NCI-H524 (cell line): ENCODE measurements around the gene SOWAHB.
A peak's percentile ranks its signal among the peaks of the same experiment; 100 is the strongest.
"Not testable (repeated sequence)": the region's sequence is repeated elsewhere in the genome, so short reads cannot be mapped to it uniquely, and the experiment has no call there.

Experiments used
- DNase-seq, 2 experiments: peaks; one replicate each; lab custom pipeline; 2025; lab: John Stamatoyannopoulos, UW

SOWAHB gene

DNA sequence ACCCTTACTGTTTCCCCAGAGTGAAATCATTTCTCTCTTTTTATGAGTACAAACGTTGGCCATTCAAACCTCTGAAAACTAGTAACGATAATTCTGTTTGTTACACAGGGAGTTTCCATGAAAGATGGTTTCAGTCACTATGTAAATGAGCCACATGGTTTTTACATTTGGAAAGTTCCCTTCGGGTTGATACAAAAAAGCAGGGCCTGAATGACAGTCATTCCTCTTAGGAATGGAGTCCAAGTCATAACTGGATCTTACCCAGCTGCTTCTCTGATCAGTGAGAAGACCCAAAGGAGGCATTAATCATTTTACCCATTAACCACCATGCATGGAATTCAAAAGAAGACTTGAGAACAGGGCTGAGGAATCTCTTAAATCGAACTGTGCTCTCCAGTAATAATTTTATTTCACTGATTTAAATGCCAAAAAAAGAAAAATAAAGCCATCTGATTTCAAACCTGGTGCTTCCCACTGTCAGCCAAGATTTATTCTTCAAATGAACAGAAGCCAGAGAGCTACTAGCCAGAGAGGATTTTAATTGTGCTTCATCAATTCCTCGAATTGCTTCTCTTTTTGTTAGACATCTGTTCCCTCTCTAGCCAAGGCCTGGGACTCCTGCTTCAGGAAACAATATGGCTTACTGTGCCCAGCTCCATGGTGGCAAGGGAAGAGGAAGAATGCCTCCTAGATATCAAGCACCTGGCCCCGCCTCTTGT, 3.2 kb downstream of the SOWAHB start:
- DNase-seq = peak in 1 of 2 experiments; percentile 1

DNA sequence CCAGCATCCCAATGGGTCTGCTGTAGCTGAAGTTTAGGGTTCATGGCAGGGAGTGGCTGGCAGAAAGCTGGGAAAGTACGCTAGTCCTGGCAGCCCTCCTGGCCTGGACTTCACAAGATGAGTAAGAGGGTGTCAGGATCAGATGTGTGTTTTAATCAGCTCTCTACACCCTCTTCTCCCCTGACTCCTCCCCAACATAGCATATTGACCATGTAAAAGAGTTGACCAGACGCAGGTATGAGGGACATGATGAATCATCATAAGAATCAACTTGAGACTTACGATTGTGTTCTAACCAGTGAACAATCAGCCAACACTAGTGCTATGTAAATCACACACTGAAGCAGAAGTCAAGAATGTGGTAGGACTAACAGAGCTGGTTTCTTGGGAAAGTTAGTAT, 5.3 kb downstream of the SOWAHB start:
- DNase-seq = no peak

DNA sequence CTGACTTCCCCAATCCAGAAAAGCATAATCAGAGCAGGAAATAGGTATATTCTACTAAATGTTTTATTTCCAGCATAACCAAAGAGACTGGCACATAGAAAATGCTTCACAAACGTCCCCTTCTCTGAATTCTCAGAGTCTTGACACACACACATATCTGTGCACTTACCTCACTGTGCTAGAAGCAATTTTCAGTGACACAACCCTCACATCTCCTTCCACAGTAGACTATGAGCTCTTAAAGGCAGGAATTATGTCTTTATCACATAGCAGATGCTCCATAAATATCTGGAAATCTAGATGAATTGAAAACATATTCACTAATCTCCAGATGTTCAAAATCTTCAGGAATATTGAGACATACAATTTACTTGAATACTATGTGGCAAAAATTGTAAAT, 5.9 kb downstream of the SOWAHB start:
- no peak for DNase-seq

DNA sequence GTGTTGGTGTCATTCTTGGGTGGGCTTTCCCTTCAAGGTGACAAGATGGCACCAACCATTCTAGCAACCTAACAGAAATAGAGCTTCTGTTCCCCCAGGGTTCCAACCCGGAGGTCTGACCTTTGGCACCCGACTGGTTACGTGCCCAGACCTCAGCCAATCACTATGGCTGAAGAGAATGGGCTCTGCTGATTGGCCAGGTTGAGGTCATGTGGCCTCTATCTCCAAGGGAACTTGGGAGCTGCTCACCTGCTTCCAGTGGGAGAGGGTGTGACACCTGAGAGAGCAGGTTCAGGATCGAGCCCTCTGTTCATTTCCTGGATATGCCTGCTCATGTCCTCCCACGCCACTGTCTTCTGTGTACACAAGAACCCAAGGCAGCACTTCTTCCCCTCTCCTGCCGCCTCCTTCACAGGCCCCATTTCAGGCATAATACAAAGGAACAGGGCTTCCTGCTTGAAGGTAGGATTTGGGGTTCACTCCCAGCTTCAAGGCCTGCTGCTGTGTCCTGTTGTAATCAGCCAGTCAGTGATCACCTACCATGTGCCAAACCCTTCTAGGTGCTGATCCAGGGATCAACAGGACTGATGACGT, 11.0 kb downstream of the SOWAHB start:
- no peak for DNase-seq

DNA sequence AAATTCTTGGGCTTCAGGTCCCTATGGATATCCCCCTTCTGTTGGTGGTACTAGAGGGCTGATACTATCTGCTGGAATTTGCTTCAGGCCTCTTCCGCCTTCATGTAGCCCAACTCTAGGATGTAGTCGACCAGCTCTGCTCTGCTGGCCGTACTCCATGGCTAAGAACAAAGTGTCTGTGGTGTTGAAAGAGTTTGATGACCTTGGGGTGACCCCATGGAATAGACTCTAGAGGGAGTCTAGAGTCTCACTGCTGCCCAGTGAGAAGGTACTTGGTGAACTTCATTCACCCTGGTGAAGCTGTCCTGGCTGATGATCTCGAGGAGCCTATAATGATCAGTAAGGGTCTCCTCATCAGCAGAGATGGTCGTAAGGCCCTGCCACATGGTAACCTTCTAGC, 11.7 kb downstream of the SOWAHB start:
- DNase-seq = no peak

GRCh38 chr4:76883147-76883546, 14.8 kb downstream of the SOWAHB start:
- DNase-seq = no peak

DNA sequence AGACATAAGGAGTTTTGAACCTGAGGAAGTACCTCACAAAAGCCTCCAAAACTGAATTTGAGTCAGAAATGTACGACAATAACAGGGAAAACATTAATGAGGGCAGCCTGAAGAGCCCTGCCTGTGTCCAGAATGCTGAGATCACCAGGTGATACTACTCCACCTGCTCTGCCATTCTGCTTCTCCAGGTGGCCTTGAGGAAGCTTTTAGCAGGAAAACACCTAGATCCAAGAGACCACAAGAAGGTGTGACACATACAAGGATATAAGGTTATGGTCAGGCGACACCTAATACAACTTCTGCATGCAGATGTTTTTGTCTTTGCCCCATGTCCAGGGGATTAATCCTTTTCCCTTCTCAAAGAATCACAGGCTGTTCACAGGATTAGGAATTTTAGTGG, 15.3 kb downstream of the SOWAHB start:
- DNase-seq = no peak

- DNase-seq = no peak
These were observed 16.6 kb downstream of the SOWAHB start for GRCh38 chr4:76881375-76881774.

DNA sequence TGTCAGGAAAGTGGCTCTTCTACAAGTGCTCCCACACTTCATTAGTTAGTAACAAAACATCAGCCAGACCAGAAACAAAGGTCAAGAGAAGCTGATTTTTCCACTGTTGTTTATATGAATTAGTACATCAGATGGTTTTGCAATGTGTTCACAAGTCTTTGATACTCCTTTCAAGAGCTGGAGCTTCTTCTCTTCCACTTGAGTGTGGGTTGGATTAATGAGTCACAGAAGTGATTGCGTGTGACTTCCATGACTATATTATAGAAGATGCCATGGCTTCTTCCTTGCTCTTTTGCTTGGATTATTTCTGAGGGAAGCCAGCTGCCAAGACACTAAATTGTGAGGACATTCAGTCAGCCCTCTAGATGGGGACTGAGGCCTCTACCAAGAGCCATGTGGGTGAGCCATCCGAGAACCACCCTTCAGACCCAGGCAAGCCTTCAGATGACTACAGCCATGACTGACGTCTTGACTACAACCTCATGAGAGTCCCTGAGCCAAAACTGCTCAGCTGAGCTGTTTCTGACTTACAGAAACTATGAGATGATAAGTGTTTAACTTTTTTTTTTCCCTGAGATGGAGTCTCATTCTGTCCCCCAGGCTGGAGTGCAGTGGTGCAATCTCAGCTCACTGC, 18.1 kb downstream of the SOWAHB start:
- no peak for DNase-seq

DNA sequence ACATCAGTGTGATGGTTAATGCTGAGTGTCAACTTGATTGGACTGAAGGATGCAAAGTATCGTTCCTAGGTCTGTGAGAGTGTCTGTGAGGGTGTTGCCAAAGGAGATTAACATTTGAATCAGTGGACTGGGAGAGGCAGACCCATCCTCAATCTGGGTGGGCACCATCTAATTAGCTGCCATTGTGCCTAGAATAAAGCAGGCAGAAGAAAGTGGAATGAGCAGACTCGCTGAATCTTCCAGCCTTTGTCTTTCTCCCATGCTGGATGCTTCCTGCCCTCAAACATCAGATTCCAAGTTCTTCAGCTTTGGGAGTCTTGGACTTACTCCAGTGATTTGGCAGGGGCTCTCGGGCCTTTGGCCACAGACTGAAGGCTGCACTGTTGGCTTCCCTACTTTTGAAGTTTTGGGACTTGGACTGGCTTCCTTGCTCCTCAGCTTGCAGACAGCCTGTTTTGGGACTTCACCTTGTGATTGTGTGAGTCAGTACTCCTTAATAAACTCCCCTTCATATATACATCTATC, 19.2 kb downstream of the SOWAHB start:
- not testable (repeated sequence) for DNase-seq

GRCh38 chr4:76874176-76874575, 23.8 kb downstream of the SOWAHB start:
- DNase-seq = no peak

DNA sequence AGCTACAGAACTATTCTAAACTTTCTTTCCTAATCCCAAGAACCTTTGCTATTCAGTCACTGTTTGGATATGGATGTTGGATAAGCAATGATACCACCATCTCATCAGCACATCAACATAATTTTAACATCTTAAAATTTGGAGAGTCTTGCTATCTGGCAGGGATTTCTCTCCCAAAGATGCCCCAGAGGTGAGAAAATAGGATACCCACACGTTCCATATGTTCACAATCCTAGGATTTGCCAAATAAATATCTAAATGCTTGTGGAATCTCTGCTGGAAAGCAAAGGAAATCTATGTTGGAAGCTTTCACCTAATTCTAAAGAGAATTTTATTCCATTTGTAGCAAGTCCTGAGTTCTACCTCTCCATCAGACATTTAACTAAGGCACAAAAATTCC, 24.4 kb downstream of the SOWAHB start:
- no peak for DNase-seq

- DNase-seq = no peak
These were observed 25.4 kb downstream of the SOWAHB start for GRCh38 chr4:76872556-76872955.

- DNase-seq = not testable (repeated sequence)
These were observed 29.2 kb downstream of the SOWAHB start for GRCh38 chr4:76868780-76869179.

DNA sequence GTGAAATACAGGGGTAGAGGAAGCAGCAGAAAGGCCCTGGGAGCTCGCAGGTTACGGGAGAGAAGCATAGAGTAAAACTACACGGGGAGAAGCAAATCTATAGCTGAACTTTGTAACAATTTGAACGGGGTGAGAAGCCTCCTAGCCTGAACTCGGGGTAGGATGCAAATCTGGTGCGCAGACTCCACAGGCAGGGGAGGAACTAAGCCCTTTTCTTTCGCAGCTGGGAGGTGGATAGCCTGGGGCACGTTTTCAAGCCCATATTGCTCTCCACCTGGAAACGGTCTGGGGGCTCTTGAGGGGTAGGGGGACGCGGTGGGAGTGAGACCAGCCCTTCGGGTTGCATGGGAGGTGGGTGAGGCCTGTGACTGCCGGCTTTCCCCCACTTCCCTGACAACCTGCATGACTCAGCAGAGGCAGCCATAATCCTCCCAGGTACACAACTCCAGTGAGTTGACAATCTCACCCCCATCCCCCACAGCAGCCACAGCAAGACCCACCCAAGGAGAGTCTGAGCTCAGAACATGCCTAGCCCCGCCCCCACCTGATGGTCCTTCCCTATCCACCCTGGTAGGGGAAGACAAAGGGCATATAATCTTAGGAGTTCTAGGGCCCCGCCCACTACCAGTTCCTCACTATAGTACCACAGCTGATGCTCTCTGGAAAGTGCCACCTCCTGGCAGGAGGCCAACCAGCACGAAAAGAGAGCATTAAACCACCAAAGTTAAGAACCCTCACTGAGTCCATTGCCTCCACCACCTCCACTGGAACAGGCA, 29.9 kb downstream of the SOWAHB start:
- DNase-seq = peak; percentile 0 to 1

- DNase-seq = no peak
These were observed 30.6 kb downstream of the SOWAHB start for GRCh38 chr4:76867377-76867776.

GRCh38 chr4:76866641-76867040, 31.3 kb downstream of the SOWAHB start:
- DNase-seq = no peak

- DNase-seq = no peak
These were observed 39.6 kb downstream of the SOWAHB start for GRCh38 chr4:76858319-76858718.

DNA sequence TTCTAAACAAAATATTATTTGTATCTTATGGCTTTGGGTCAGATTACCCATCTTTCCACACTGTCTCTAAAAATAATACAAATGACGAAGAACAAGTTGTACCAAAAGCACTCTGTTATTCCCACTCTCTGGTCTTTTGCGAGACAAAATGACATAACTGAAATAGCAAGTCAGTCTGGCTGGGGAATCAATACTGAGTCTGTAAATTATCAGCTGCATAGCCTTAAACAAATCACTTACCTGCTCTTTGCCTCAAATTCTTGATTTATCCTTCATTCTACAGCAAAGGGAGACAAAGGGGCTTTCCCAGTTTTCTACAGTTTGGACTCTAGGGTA, 40.9 kb downstream of the SOWAHB start:
- no peak for DNase-seq

DNA sequence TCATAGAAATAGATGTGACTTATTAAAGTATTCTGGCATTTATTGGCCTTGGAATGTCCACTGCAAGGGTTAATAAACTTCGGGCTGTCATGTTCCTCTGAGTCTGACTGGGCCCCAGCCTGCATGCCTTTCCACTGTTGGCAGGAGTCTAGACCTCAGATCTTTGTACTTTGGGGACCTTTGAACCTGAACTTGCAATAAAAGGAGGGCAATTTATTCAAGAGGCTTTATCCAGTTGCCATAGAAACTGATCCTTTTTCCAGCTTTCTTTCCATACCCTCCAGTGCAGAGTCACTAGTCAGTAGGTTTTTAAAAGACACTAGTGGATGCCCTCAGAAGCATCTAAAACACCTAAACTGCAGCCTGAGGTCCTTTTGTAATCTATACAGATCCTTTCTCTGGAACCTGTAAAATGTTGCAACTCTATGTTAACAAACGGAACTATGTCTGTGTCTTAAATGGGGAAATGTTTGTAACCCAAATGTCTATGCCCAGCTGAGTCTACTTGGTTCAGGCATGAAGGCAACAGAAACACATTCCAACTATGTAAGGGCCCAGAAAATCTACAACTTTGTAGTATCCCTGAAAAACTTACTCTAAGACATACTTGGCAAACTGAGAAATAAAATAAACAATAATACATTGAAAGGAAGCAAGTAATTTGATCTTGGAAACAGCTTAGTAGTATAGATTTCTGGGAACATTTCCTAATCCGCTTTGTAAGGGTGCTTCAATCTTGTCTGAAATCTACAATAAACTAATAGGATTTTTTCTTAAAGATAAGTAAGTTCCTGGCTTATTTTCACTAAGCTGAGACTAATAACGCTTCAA, 41.5 kb downstream of the SOWAHB start:
- peak; percentile 1 to 26 for DNase-seq

DNA sequence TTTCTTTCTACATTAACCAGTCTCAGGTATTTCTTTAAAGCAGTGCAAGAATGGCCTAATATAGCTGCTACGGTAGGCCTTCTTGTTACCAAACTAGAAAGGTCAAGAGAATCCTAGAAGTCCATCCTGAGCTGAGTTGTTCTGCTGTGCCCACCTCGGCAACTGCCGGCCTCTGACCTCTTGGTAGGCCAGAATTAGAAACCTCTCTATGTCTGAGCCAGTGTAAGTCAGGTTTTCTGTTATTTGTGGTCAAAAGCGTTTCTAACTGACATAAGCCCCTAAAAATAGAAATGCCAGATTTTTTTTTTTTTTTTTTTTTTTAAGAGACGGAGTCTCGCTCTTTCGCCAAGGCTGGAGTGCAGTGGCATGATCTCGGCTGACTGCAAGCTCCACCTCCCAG, 43.1 kb downstream of the SOWAHB start:
- no peak for DNase-seq

- DNase-seq = no peak
These were observed 46.6 kb downstream of the SOWAHB start for GRCh38 chr4:76851375-76851774.
